HCT116 (cell line): Measurements from ENCODE around the gene MEIG1. TPM values are rescaled to one million over a fixed set of nuclear protein-coding genes. Genes with fewer than 3 reads are reported as not detected.

Experiments used
- ATAC-seq: fragments of 200-7000 bp; cut with Tn5 transposase; 2 replicates; pipeline ENCODE4 v1.9.1; 2020; ENCODE audit warnings: mild to moderate bottlenecking, moderate library complexity
- BruUV-seq: library from RNA; stranded (reverse); fragments of 400-500 nt; replicated peaks from 2 replicates; lab custom pipeline; 2021; lab: Mats Ljungman, UMichigan
- CTCF ChIA-PET: fragments of 300-600 bp; sonication (Branson Sonifier 250); formaldehyde crosslinking; loops from one replicate; lab custom pipeline; 2021; ENCODE audit warnings: antibody characterized with exemption; lab: Charles Lee
- POLR2A ChIA-PET: fragments of 300-600, 350-600 bp; sonication (Branson Sonifier 250); formaldehyde crosslinking; loops from one replicate; lab custom pipeline; 2021; ENCODE audit warnings: antibody characterized with exemption; lab: Charles Lee
- RAD21 ChIA-PET, 2 experiments: fragments of 300-600 bp; sonication (Branson Sonifier 250); formaldehyde crosslinking; loops; one replicate each; lab custom pipeline; 2023; ENCODE audit warnings: low total read pairs in 2 of 2; ENCODE audit not compliant: uncharacterized antibody in 2 of 2, unreplicated experiment in 2 of 2, low non-redundant PET in 1 of 2; lab: Charles Lee
- DNase-seq: peaks from one replicate; pipeline ENCODE4 v3.0.0-alpha.2; 2010; ENCODE audit warnings: low read depth, low spot score
- H2AFZ ChIP-seq: fragments of 200-600 bp; shearing (Covaris generic), sonication (generic); 2 replicates; pipeline ENCODE4 v1.6.1; 2017; ENCODE audit warnings: low read depth, mixed run types, mixed read lengths, antibody characterized with exemption, low read length; ENCODE audit not compliant: poor library complexity, severe bottlenecking
- H3K27ac ChIP-seq: 2 replicates; pipeline ENCODE4 v1.5.1; 2012; ENCODE audit warnings: low read depth, low read length
- H3K27me3 ChIP-seq: fragments of 200-600 bp; sonication (generic); 2 replicates; pipeline ENCODE4 v1.6.1; 2016; ENCODE audit warnings: mixed run types, low read length, mixed read lengths; ENCODE audit not compliant: insufficient read depth
- H3K36me3 ChIP-seq, 2 experiments: fragments of 200-500 bp in 1 of 2; fragments of 200-600 bp in 1 of 2; sonication (Bioruptor generic) in 1 of 2; sonication (generic) in 1 of 2; 2 replicates each; pipeline versions ENCODE4 v1.5.1 to v1.6.1; 2014 to 2016; ENCODE audit warnings: low read length in 2 of 2, inconsistent platforms in 1 of 2, mixed read lengths in 1 of 2, mixed run types in 1 of 2; ENCODE audit not compliant: insufficient read depth in 2 of 2, control insufficient read depth in 1 of 2
- H3K4me1 ChIP-seq, 2 experiments: fragments of 200-600 bp in 1 of 2; sonication (generic) in 1 of 2; 2 replicates each; pipeline versions ENCODE4 v1.5.1 to v1.6.1; 2012 to 2017; ENCODE audit warnings: low read length in 2 of 2, inconsistent platforms in 1 of 2, mild to moderate bottlenecking in 1 of 2, mixed read lengths in 1 of 2, mixed run types in 1 of 2, moderate library complexity in 1 of 2; ENCODE audit not compliant: insufficient read depth in 2 of 2, control insufficient read depth in 1 of 2
- H3K4me2 ChIP-seq: fragments of 200-600 bp; sonication (generic); 2 replicates; pipeline ENCODE4 v1.6.1; 2017; ENCODE audit warnings: mixed run types, low read length, mixed read lengths
- H3K4me3 ChIP-seq, 2 experiments: fragments of 200-600 bp in 1 of 2; sonication (generic) in 1 of 2; replicated peaks in 1 of 2; 2 replicates each; pipeline ENCODE4 v1.5.1; 2011 to 2016; ENCODE audit warnings: low read length in 2 of 2, control low read depth in 1 of 2, low read depth in 1 of 2, mild to moderate bottlenecking in 1 of 2, mixed read lengths in 1 of 2, mixed run types in 1 of 2
- H3K79me2 ChIP-seq: fragments of 200-600 bp; sonication (generic); 2 replicates; pipeline ENCODE4 v1.6.1; 2017; ENCODE audit warnings: mild to moderate bottlenecking, mixed run types, low read length, moderate library complexity, mixed read lengths; ENCODE audit not compliant: insufficient read depth
- H3K9ac ChIP-seq: fragments of 200-600 bp; sonication (generic); 2 replicates; pipeline ENCODE4 v1.6.1; 2016; ENCODE audit warnings: low read length, mixed read lengths
- H3K9me2 ChIP-seq: fragments of 200-600 bp; sonication (generic), shearing (Covaris generic); 2 replicates; pipeline ENCODE4 v1.6.1; 2017; ENCODE audit warnings: mixed run types, mild to moderate bottlenecking, moderate library complexity; ENCODE audit not compliant: insufficient read depth
- H3K9me3 ChIP-seq, 2 experiments: fragments of 200-500 bp in 1 of 2; fragments of 200-600 bp in 1 of 2; sonication (Bioruptor generic) in 1 of 2; sonication (generic) in 1 of 2; 2 replicates each; pipeline ENCODE4 v1.6.1; 2014 to 2017; ENCODE audit warnings: low read length in 2 of 2, mixed read lengths in 2 of 2, inconsistent platforms in 1 of 2, low read depth in 1 of 2, mild to moderate bottlenecking in 1 of 2, mixed run types in 1 of 2, moderate library complexity in 1 of 2; ENCODE audit not compliant: control insufficient read depth in 1 of 2, insufficient read depth in 1 of 2
- H4K20me1 ChIP-seq: fragments of 200-600 bp; sonication (generic), shearing (Covaris generic); 2 replicates; pipeline ENCODE4 v1.6.1; 2017; ENCODE audit warnings: mixed run types, mild to moderate bottlenecking, moderate library complexity; ENCODE audit not compliant: insufficient read depth
- CBX3 ChIP-seq: IDR thresholded peaks from 2 replicates; pipeline ENCODE4 v1.6.1; 2012; ENCODE audit warnings: low read depth
- EGR1 ChIP-seq: IDR thresholded peaks from 2 replicates; pipeline ENCODE4 v1.6.1; 2012; ENCODE audit warnings: low read depth
- ELF1 ChIP-seq: IDR thresholded peaks from 2 replicates; pipeline ENCODE4 v1.6.1; 2012; ENCODE audit warnings: low read depth, borderline replicate concordance
- EZH2 ChIP-seq: fragments of 200-600 bp; sonication (generic); IDR thresholded peaks from 2 replicates; pipeline ENCODE4 v1.6.1; 2017; ENCODE audit warnings: antibody characterized with exemption, mixed run types
- JUND ChIP-seq: IDR thresholded peaks from 2 replicates; pipeline ENCODE4 v1.6.1; 2012
- MAX ChIP-seq: IDR thresholded peaks from 2 replicates; pipeline ENCODE4 v1.6.1; 2012
- POLR2A ChIP-seq: IDR thresholded peaks from 2 replicates; pipeline ENCODE4 v1.7.0; 2011; ENCODE audit warnings: borderline replicate concordance; ENCODE audit not compliant: insufficient read depth, insufficient read length; ENCODE audit errors: extremely low read depth
- POLR2AphosphoS5 ChIP-seq: IDR thresholded peaks from 2 replicates; pipeline ENCODE4 v1.6.1; 2011; ENCODE audit warnings: mild to moderate bottlenecking, low read depth, low read length, moderate library complexity
- RAD21 ChIP-seq: IDR thresholded peaks from 2 replicates; pipeline ENCODE4 v1.6.1; 2012; ENCODE audit warnings: low read depth, mild to moderate bottlenecking
- REST ChIP-seq: IDR thresholded peaks from 2 replicates; pipeline ENCODE4 v1.6.1; 2012; ENCODE audit warnings: low read depth
- SIN3A ChIP-seq: IDR thresholded peaks from 2 replicates; pipeline ENCODE4 v1.6.1; 2012; ENCODE audit warnings: low read depth
- SP1 ChIP-seq: IDR thresholded peaks from 2 replicates; pipeline ENCODE4 v1.6.1; 2012; ENCODE audit warnings: low read depth
- SRF ChIP-seq: IDR thresholded peaks from 2 replicates; pipeline ENCODE4 v1.6.1; 2012; ENCODE audit warnings: low read depth
- YY1 ChIP-seq: IDR thresholded peaks from 2 replicates; pipeline ENCODE4 v1.6.1; 2011; ENCODE audit warnings: low read length, low read depth, moderate library complexity, mild to moderate bottlenecking; ENCODE audit not compliant: insufficient replicate concordance; ENCODE audit errors: extremely low read depth
- ZFX ChIP-seq: fragments of 450-650 bp; IDR thresholded peaks from 2 replicates; pipeline ENCODE4 v1.6.1; 2017
- ZNF274 ChIP-seq: fragments of 200-500 bp; sonication (Bioruptor generic); IDR thresholded peaks from 2 replicates; pipeline ENCODE4 v1.6.1; 2014; ENCODE audit warnings: mild to moderate bottlenecking, low read depth, low read length, inconsistent platforms
- intact Hi-C: fragments of 100-400 bp; cut with micrococcal nuclease; formaldehyde crosslinking; loops from 2 replicates; pipeline ENCODE4 v1.10.0; 2022
- total RNA-seq: library from RNA; stranded (reverse); gene quantifications from one replicate; pipeline ENCODE4 v1.2.1, GENCODE V29; 2021; ENCODE audit not compliant: unreplicated experiment

MEIG1 gene
- total RNA-seq, 1 experiment from 2014 or later: 1.4 TPM

GRCh38 chr10:14926722-14927416 lies 32.3 kb upstream of the MEIG1 start:
- no peaks in the 10 kb centered on the region for H4K20me1 ChIP-seq
- POLR2A ChIA-PET: no interaction called here
- no peak overlapping the region for H2AFZ ChIP-seq
- ATAC-seq: no peak
- peaks cover 25 to 37% of the 10 kb centered on the region in 2 experiments for H3K36me3 ChIP-seq
- TF ChIP-seq SP1 (no peak), REST (no peak), EZH2 (no peak), POLR2AphosphoS5 (no peak)
- TF ChIP-seq, all 23 proteins: peak for 0
- Histone ChIP-seq H3K9me3 (no peaks in the 10 kb centered on the region), H3K9me2 (no peaks in the 10 kb centered on the region), H3K4me2 (no peak overlapping the region), H3K27ac (no peak overlapping the region), H3K9ac (no peak overlapping the region), H3K4me3 (no peak overlapping the region), H3K4me1 (no peaks in the 10 kb centered on the region; a peak in 1 of 4 replicates), H3K79me2 (no peaks in the 10 kb centered on the region), H3K27me3 (no peaks in the 10 kb centered on the region)
- ChIA-PET CTCF (no interaction called here), RAD21 (no interaction called here)
- intact Hi-C loops: no loop called here
- DNase-seq: no peak
- no TSS peak for BruUV-seq

GRCh38 chr10:14930610-14931009 lies 28.6 kb upstream of the MEIG1 start:
- CTCF ChIA-PET: no interaction called here

More at GRCh38 chr10:14930610-14931009, 28.6 kb upstream of the MEIG1 start:
- H3K27me3 ChIP-seq: no peaks in the 10 kb centered on the region
- H3K9me2 ChIP-seq: no peaks in the 10 kb centered on the region
- H3K79me2 ChIP-seq: no peaks in the 10 kb centered on the region
- H2AFZ ChIP-seq: no peak overlapping the region
- H4K20me1 ChIP-seq: no peaks in the 10 kb centered on the region
- ChIA-PET RAD21 (no interaction called here), POLR2A (no interaction called here)
- no peaks in the 10 kb centered on the region; a peak in 1 of 4 replicates for H3K4me1 ChIP-seq
- no peak for TF ChIP-seq ELF1
- TF ChIP-seq YY1: no peak
- TF ChIP-seq ZFX: no peak
- no peak for TF ChIP-seq EZH2
- TF ChIP-seq CBX3: no peak
- TF ChIP-seq SP1: no peak
- no peak for TF ChIP-seq SIN3A
- no peak for TF ChIP-seq POLR2A
- no peak for TF ChIP-seq MAX
- no peak for TF ChIP-seq RAD21
- no peak for TF ChIP-seq SRF
- TF ChIP-seq JUND: no peak
- TF ChIP-seq ZNF274: no peak
- TF ChIP-seq EGR1: no peak
- intact Hi-C loops: no loop called here
- H3K36me3 ChIP-seq: peaks cover 31 to 33% of the 10 kb centered on the region in 2 experiments
- no peak overlapping the region for H3K9ac ChIP-seq
- BruUV-seq: no TSS peak
- no peak for DNase-seq
- no peak overlapping the region for H3K4me3 ChIP-seq
- no peaks in the 10 kb centered on the region for H3K9me3 ChIP-seq
- H3K27ac ChIP-seq: no peak overlapping the region
- no peak for ATAC-seq
- H3K4me2 ChIP-seq: no peak overlapping the region
